ENCODE results near the gene MAP1LC3A.

DNA sequence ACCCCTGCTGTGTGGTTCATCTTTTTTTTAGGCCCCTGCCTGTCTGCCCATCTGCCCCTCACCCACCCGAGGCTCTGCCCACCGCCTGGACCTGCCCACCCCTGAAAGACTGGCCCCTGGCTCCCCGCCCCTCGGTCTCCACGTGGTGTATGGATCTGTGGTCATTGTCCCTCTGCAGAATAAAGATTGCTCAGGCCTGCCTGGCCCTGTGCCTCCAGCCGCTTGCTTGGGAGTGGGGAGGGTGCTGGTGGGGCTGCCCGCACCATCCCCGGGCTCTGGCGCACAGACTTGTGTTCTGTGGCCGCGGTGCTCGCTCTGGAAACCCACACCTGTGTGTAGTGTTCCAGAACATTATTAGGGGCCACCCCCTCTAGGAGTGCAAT is 1.6 kb downstream of the MAP1LC3A start:
- TF ChIP-seq, protein P1, sequence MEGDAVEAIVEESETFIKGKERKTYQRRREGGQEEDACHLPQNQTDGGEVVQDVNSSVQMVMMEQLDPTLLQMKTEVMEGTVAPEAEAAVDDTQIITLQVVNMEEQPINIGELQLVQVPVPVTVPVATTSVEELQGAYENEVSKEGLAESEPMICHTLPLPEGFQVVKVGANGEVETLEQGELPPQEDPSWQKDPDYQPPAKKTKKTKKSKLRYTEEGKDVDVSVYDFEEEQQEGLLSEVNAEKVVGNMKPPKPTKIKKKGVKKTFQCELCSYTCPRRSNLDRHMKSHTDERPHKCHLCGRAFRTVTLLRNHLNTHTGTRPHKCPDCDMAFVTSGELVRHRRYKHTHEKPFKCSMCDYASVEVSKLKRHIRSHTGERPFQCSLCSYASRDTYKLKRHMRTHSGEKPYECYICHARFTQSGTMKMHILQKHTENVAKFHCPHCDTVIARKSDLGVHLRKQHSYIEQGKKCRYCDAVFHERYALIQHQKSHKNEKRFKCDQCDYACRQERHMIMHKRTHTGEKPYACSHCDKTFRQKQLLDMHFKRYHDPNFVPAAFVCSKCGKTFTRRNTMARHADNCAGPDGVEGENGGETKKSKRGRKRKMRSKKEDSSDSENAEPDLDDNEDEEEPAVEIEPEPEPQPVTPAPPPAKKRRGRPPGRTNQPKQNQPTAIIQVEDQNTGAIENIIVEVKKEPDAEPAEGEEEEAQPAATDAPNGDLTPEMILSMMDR (IDR thresholded peaks at IDR 0.05; ENCODE audit: insufficient read depth, low read length, poor library complexity, severe bottlenecking): no peak
- TF ChIP-seq EZH2phosphoT487 (conservative IDR thresholded peaks at IDR 0.05; ENCODE audit: low read length): no peak

All from SU-DHL-6 (cell line).